Mesothelial cell of epicardium (in vitro differentiated cells): ENCODE results near the gene HEPN1. TPM values are rescaled to one million over a fixed set of nuclear protein-coding genes. Genes with fewer than 3 reads are reported as not detected.

Experiments used
- DNase-seq, 2 experiments: peaks; one replicate each; pipeline ENCODE4 v3.0.0; 2021; ENCODE audit warnings: low spot score in 2 of 2; ENCODE audit not compliant: unreplicated experiment in 2 of 2
- H3K27ac Mint-ChIP-seq: 2 replicates; pipeline ENCODE4 v1.8.0; 2021; ENCODE audit warnings: mixed read lengths
- H3K27me3 Mint-ChIP-seq: 2 replicates; pipeline ENCODE4 v1.8.0; 2021; ENCODE audit warnings: low read depth, mixed read lengths
- H3K36me3 Mint-ChIP-seq: 2 replicates; pipeline ENCODE4 v1.8.0; 2021; ENCODE audit warnings: mixed read lengths
- H3K4me1 Mint-ChIP-seq: 2 replicates; pipeline ENCODE4 v1.8.0; 2021; ENCODE audit warnings: mixed read lengths
- H3K4me3 Mint-ChIP-seq: 2 replicates; pipeline ENCODE4 v1.8.0; 2021; ENCODE audit warnings: mild to moderate bottlenecking, moderate library complexity, mixed read lengths
- H3K9me3 Mint-ChIP-seq: 2 replicates; pipeline ENCODE4 v1.8.0; 2021; ENCODE audit warnings: mixed read lengths
- CTCF ChIP-seq: fragments of 200-600 bp; sonication (generic); IDR thresholded peaks from one replicate; pipeline ENCODE4 v1.5.0; 2021; ENCODE audit warnings: antibody characterized with exemption; ENCODE audit not compliant: unreplicated experiment
- total RNA-seq: library from RNA; stranded (reverse); gene quantifications from 3 replicates; pipeline ENCODE4 v1.2.1, GENCODE V29; 2021

The HEPN1 gene
- total RNA-seq: not detected in 3 replicates

- H3K9me3 Mint-ChIP-seq: peaks cover 13% of the 10 kb centered on the region
- no peak within 1 kb of the TSS for H3K4me3 Mint-ChIP-seq
- peaks cover 71% of the 10 kb centered on the region for H3K27me3 Mint-ChIP-seq
- H3K4me1 Mint-ChIP-seq: no peaks in the 10 kb centered on the region
- H3K36me3 Mint-ChIP-seq: no peaks in the 10 kb centered on the region
- H3K27ac Mint-ChIP-seq: no peak within 1 kb of the TSS
- TF ChIP-seq CTCF: no peak
- no peak for DNase-seq
Measured at GRCh38 chr11:124918950-124919349, at the start of gene HEPN1. Gene HEPN1, plus strand, starts transcription at chr11:124919250.

GRCh38 chr11:124869331-124869730, 49.7 kb upstream of the HEPN1 start:
- Mint-ChIP-seq H3K27me3 (peaks cover 100% of the 10 kb centered on the region), H3K27ac (no peak overlapping the region), H3K9me3 (no peaks in the 10 kb centered on the region), H3K4me3 (no peak overlapping the region), H3K36me3 (no peaks in the 10 kb centered on the region), H3K4me1 (no peaks in the 10 kb centered on the region)
- no peak for DNase-seq
- no peak for TF ChIP-seq CTCF

- TF ChIP-seq CTCF: no peak
- no peak overlapping the region for H3K4me3 Mint-ChIP-seq
Measured at GRCh38 chr11:124869856-124870387, 49.1 kb upstream of the HEPN1 start.

GRCh38 chr11:124870430-124870829, 48.6 kb upstream of the HEPN1 start:
- no peaks in the 10 kb centered on the region for H3K9me3 Mint-ChIP-seq
- H3K36me3 Mint-ChIP-seq: no peaks in the 10 kb centered on the region
- H3K27ac Mint-ChIP-seq: no peak overlapping the region
- no peaks in the 10 kb centered on the region for H3K4me1 Mint-ChIP-seq
- H3K27me3 Mint-ChIP-seq: peaks cover 100% of the 10 kb centered on the region
- no peak for TF ChIP-seq CTCF
- no peak for DNase-seq
- no peak overlapping the region for H3K4me3 Mint-ChIP-seq

More at GRCh38 chr11:124869856-124870387, 49.1 kb upstream of the HEPN1 start:
- no peaks in the 10 kb centered on the region for H3K36me3 Mint-ChIP-seq
- H3K27me3 Mint-ChIP-seq: peaks cover 100% of the 10 kb centered on the region
- H3K9me3 Mint-ChIP-seq: no peaks in the 10 kb centered on the region
- H3K4me1 Mint-ChIP-seq: no peaks in the 10 kb centered on the region
- no peak overlapping the region for H3K27ac Mint-ChIP-seq
- DNase-seq: no peak

- no peak for TF ChIP-seq CTCF
- peak in 1 of 2 experiments; percentile 33 for DNase-seq
Measured at GRCh38 chr11:124872280-124872679, 46.8 kb upstream of the HEPN1 start.

GRCh38 chr11:124872741-124873140, 46.3 kb upstream of the HEPN1 start:
- H3K36me3 Mint-ChIP-seq: no peaks in the 10 kb centered on the region
- DNase-seq: peak in 1 of 2 experiments; percentile 35

More at GRCh38 chr11:124872280-124872679, 46.8 kb upstream of the HEPN1 start:
- H3K4me3 Mint-ChIP-seq: no peak overlapping the region
- peaks cover 87% of the 10 kb centered on the region for H3K27me3 Mint-ChIP-seq
- H3K4me1 Mint-ChIP-seq: peaks cover 6% of the 10 kb centered on the region
- no peaks in the 10 kb centered on the region for H3K36me3 Mint-ChIP-seq
- H3K9me3 Mint-ChIP-seq: no peaks in the 10 kb centered on the region
- H3K27ac Mint-ChIP-seq: no peak overlapping the region

More at GRCh38 chr11:124872741-124873140, 46.3 kb upstream of the HEPN1 start:
- TF ChIP-seq CTCF: no peak
- Mint-ChIP-seq H3K9me3 (no peaks in the 10 kb centered on the region), H3K27ac (no peak overlapping the region), H3K27me3 (peaks cover 83% of the 10 kb centered on the region), H3K4me1 (peaks cover 8% of the 10 kb centered on the region), H3K4me3 (no peak overlapping the region)
